Measurements from ENCODE around the gene HHATL.

The HHATL gene

DNA sequence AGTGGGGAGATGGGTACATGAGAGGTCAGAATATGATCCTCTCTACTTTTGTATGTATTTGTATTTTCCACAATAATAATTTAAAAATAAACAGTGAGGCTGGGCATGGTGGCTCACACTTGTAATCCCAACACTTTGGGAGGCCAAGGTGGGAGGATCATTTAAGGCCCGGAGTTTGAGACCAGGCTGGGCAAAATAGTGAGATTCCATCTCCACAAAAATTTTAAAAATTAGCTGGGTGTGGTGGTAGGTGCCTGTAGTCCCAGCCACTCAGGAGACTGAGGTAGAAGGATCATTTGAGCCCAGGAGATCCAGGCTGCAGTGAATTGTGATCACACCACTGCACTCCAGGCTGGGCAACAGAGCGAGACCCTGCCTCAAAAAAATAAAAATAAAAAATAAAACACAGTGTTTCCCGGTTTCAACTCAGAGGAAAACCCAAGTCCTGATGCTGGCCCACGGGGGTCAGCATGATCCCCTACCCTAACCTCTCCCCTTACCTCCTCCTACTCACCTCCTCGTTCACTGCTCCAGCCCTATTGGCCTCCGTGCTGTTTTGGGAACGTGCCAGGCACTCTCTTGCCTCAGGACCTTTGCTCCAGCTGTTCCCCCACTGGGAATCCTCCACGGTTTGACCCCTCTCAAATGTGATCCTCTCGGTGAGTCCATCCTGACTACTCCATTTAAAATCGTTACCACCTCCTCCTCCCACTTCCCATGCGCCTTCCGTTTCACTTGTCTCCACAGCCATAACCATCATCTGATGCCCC lies 20.1 kb downstream of the HHATL start:
- DNase-seq = no peak

DNA sequence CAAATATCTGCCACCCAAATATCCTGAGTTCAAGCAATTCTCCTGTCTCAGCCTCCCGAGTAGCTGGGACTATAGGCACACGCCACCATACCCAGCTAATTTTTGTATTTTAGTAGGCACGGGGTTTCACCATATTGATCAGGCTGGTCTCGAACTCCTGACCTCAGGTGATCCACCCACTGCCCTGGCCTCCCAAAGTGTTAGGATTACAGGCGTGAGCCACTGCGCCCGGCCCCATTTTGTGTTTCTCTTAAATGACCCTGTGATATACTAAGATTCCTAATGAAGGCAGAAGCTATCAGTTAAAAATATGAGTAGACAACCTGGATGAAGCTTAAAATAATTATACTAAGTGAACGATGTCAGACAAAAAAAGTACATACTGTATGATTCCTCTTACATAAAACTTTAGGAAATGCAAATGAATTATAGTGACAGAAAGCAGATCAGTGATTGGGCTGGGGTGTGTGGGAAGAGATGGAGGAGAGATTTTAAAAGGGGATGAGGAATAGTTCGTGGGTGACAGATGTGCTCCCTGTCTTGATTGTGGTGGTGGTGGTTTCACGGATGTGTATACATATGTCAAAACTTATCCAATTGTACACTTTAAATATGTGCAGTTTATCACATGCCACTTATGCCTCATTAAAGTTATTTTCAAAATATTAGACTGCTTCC lies 21.1 kb downstream of the HHATL start:
- DNase-seq = no peak

DNA sequence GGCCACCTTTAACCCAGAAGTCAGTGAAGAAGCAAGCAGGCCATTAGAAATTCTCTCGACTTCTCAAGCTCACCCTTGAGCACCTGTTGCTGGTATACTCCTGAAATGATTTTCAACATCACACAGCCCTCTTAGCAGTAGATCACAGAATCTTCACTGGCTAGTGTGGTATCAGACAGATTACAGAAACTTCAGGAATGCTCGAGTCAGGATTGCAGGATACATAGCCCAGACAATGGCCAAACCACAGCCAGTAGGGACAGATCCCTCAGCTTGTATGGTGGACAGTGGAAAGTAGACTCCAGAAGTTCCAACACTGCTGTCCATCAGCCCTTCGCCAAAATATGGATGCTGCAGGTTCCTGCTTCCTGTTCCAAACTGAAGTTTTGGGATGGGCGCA lies 21.8 kb downstream of the HHATL start:
- DNase-seq = no peak

DNA sequence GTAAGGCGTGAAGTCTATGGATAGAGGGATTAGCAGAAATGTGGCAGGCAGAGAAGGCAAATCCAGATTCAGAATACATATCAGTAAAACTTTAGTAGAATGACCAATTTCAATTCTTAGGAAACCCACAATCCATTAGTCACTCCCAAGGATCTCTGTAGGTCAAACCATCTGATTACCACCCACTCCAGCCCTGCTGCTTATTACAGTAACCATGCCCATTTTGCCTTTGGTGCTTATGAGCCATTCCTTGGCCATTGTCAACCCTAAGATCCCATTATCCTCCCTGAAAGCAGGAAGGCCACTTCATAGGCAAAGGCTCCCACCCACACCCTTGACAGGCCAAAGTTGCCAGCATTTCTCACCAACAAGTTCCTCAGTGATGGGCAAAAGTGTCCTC lies 22.3 kb downstream of the HHATL start:
- DNase-seq = no peak

DNA sequence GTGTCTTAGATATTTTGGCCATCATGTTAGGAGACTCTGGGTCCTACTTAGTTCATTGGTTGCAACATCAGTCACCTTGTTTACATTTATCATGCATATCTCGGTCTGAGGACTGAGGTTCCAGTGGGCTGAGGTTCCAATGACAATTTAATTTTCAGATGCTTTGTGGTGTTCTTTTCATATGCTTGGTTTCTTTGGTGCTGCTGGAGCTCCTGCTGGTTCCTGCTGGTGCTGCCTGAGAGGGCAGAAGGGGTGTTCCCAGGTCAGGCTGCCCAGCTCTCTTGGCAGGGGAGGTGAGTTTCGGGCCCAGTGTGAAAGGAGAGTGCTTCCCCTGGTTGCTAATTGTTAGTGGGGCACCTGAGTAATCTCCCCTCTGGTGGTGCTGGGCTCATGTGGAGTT lies 24.2 kb downstream of the HHATL start:
- DNase-seq = no peak

DNA sequence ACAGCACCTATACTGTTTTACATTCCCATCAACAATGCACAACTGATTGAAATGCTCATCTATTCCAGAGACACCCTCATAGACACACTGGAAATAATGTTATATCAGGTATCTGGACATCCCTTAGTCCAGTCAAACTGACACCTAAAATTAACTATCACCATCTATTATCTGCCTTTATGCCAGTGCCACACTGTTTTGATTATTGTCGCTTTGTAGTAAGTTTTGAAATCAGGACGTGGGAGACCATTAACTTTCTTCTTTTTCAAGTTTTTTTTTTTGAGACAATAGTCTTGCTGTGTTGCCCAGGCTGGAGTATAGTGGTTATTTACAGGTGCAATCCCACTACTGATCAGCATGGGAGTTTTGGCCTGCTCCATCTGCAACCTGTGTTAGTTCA lies 26.7 kb downstream of the HHATL start:
- DNase-seq = no peak

DNA sequence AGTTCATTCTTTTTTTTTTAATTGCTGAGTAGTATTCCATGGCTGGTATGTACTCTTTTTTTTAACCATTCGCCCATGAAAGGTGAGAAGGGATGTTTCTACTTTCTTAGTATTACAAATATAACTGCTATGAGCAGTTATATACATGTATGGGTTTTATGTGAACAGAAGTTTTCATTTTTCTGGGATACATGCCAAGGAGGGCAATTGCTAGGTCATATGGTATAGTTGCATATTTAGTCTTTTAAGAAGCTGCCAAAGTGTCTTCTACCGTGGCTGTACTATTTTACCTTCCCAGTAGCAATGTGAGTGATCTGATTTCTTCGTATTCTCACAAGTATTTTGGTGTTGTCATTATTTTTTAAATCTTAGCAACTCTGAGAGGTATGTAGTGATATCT lies 28.5 kb downstream of the HHATL start:
- peak; percentile 59 for DNase-seq

DNA sequence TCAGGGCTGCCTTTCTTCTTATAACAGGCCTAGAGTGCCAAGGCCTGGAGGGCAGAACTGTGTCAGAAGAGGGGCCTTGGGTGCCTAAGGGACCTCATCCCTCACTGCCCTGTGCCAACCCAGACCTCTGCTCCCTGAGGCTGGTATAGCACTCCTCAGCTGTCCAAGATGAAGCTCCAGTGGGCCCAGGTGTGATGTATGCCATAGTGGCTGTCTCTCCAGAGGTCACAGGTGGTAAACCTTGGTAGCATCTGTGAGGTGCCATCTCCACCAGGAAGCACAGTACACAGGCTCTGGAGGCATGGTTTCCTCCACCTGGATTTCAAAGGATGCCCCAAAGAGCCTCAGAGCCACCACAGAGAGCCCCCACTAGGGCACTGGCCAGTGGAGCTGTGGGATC lies 29.5 kb downstream of the HHATL start:
- DNase-seq = no peak

DNA sequence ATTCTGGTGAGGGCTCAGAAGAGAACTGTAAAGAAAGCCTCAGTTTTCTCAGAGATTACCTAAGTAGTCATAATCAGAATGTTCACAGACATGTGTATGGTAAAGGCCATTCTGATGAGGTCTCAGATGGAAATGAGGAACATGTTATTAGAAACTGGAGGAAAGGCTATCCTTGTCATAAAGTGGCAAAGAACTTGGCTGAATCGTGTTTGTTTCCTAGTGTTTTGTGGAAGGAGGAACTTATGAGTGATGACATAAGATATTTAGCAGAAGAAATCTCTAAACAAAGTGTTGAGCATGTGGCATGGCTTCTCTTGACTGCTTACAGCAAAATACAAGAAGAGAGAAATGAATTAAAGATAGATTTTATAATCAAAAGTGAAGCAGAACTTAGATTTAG lies 30.1 kb downstream of the HHATL start:
- DNase-seq = no peak

DNA sequence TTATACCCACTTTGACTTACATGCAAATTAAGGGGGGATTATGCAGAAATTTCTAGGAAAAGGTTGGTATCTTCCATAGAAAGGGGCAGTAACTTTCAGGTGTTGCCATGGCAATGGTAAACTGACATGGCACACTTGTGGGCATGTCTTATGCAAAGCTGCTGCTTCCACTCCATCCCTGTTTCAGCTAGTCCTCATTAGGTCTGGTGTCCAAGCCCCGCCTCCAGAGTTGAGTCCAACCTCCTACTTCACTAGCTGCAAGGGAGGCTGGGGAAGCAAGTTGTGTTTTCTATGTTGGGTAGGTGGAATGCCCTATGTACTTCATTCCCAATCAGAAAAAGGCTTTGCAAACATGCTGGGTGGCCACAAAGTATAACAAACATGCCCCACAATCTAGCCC lies 31.9 kb downstream of the HHATL start:
- DNase-seq = no peak

DNA sequence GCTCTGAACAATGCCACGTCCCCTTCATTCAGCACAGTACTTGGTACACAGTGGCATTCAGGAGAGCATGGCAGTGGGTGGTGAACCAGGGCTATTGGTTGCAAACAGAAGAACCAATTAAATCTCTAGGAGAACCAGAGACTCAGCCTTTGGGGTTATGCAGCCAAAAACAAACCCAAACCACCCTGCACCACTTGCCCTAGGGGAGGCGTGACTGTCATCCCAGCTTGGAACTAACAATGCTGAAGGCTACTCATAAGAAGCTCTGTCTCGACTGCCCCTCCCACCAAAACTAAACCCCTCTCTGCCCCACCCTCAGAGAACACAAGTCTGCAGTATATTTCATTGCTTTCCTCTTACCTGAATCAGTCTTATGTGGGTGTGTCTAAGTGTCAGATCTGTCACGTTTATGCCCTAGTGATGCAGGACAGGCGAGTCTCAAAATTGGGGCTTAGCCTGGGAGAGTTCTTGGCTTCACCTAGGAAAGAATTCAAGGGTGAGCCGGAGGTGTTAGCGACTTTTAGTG lies 32.5 kb downstream of the HHATL start:
- DNase-seq = no peak

DNA sequence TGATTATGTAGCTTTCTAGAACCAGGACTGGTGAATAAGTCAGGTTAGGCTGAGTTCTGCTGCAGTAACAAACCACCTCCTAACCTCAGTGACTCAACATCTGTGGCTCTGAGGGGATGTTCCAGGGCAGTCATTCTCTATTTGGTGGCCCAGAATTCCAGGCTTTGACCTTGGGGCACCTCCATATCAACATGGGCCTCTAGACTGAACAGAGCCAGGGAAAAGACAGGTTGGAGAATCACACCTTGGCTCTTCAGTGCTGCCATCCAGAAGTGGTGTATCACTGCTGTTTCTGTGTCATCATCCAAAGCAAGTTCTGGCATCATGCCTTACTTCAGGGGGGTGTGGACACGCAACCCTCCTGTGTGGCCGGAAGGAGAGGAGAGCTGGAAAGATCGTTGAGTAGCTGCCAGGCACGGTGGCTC lies 33.8 kb downstream of the HHATL start:
- DNase-seq = no peak

DNA sequence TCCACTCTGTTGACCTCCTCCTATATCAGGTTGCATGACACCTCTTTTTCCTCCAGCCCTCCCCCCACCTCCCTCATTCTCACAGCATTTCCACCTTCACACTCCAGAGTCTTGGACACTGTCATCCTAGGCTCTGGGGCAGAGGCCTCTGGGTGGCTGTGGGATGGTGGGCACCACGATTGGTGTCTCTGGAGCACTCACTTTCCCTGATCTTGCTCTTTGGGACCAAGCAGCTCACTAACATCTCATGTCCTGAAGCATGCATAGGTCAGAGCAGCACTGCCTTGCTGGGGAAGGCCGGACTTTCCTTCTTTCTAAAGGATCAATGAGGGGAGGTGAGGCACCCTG lies 34.2 kb downstream of the HHATL start:
- no peak for DNase-seq

DNA sequence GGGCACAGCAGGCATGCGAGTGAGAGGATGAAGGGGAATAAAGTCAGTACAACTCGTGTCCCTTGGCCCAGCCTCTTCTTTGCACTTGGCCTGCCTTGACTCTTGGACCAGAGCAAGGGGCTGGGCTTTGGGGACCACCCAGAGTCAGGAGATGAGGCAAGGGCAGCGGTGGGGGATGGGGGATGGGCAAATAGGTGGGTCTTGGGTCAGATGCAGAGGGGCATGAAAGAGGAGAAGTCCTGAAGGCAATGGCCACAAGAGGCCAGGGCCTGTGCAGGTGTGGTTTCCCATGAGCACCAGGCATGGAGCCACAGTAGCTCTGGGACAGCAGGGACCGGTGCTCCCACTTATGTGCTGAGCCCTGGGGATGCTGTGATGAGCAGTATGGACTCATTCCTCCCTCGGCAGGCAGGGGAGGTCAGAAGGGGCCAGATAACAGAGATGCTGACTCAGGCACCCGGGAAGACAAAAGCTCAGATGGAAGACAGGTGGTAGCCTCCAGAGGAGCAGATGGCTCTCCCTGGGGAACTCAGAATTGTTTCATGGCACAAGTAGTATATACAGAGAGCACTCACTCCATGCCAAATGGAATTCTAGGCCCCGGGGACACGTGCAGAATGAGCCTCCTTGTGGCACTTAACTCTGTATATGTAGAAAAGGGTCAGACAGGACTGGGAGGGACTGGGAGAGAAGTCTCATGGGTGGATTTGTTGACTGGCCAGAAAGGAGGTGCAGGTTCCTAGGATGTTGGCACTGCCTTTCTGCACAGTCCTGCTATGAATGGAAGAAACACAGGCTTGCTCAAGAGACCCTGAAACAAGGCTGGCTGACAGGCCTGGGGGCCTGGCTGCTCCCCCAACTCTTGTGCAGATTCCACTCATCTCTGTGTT lies 34.8 kb downstream of the HHATL start:
- DNase-seq = peak; percentile 45

DNA sequence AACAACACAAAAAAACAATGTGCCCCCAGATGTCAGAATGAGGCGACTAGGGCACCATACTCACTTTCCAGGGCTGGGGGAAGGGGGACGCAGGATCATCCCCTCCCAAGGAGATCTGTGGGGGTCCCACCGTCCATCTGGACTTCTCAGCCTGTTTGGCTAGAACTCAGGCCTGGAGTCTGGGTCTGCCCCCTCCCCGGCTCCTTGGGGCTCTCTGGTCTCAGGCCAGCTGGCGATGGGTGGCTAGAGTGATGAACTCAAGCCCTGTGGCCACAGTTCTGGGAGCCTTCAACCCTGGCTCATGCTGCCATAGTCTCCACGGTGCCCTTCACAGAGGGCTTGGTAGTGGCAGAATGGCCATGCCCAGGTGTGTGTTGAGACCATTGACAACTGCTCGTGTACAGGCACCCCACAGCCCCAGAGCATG lies 35.5 kb downstream of the HHATL start:
- no peak for DNase-seq

DNA sequence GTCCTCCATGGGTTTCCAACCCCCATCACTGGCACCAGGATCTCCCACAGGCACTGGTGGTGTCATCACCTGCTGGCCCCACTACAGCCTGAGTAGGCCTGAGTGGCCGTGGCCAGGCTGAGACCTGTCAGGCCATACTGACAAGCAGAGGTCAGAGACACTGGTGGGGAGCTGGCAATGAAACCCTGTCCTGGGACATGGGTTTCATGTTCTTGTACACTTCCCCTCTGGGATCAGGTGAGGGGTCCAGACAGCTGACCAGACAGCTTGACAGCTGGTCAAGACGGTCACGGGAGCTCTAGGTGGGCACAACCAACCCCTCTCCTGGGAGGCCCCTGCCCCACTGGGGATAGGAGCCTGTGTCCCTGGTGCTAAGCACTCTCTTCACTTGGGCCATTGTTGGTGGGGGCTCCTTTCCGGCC lies 36.0 kb downstream of the HHATL start:
- no peak for DNase-seq

DNA sequence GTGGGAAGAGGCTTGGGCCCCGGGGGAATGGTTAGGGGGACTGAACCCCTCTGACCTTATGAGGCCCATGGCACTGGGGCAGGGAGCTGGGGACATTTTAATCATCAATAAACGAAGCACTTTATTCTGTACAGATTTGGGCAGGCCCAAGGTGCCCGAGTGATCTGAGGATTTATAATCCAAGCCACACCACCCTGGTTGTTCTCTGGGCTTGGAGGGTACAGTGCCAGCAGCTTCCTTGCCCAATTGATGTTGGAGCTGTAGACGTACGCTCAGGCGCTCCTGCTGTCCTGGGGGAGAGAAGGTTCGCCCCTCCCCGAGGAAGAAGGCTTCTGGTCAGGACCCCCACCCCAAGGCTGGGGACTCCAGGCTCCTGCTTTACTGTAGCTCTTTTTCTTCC lies 36.6 kb downstream of the HHATL start:
- no peak for DNase-seq

DNA sequence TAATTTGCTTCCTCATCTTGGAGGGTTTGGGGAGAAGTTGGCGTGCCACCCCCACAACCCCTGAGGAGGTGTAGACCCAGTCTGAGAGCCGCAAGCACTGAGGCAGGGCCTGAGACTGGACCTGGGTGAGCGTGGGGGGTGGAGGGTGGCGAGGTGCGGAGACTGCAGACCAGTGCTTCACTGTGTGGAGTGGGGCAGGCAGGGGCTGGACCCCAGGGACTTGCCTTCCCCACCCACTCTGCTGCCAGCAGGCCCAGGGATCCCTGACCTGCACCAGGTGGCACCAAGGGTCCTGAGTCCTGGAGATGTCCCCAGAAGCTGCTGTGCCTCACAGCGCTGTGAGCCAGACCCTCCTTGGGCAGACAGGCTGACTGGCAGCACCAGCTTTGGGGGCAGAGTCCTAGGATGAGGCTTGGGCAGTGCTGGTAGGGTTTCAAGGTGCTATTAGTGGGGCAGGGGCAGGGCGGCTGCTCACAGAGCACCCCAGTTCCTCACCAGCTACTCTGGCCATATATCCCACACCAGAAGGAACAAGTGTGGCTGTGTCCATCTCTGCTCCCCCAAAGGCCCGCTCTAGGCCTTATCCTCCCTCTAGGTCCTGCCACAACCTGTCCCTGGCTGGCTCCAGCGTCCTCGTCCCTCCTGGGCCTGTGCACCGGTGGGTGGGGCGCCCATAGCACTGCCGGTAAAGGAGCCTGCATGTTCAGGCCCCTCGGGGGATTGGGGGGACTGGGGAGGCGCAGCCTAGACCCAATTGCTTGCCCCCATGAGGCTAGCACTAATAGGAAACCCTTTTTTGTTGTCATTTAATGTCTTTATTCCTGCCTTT lies 37.3 kb downstream of the HHATL start:
- no peak for DNase-seq

DNA sequence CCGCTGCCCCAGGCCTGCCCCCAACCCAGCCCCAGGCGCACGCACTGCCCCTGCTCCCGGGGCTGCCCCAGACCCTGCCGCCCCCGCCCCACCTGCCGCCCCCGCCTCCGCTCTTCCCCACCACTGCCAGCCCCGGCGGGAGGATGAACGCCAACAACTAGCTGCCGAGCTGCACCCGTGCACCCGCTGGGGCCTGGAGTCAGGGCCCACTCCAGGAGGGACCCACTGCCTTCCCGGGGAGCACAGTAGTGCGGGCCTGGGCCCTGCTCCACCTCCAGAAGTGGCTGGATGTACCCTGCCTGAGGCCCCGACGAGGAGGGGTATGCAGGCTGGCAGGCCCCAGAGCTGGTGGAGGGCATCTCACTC lies 38.2 kb downstream of the HHATL start:
- no peak for DNase-seq

DNA sequence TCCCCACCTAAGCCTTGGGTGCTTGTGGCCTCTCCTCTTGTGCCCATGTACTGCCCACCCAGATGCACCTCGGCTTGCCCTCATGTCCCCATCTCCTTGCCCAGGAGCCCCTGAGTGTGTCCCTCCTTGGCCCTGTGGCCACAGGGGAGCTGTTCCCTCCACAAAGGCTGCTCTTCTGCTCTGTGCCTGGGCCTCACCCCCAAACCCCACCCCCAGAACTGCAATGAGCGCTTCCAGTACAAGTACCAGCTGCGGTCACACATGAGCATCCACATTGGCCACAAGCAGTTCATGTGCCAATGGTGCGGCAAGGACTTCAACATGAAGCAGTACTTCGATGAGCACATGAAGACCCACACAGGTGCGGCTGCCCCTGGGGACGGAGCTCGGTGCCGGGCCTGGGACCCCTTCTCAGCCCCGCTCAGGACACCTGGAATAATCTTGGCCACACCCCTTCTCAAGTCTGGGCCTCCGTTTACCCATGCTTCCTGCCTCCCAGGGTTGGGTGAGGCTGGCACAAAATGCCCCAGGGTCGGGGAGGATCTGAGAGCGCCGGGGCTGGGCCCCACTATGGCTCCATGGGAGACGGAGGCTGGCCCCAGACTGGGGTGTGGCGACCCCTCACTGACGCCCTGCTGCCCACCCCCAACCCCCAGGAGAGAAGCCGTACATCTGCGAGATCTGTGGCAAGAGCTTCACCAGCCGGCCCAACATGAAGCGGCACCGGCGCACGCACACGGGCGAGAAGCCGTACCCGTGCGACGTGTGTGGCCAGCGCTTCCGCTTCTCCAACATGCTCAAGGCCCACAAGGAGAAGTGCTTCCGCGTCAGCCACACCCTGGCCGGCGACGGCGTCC lies 38.8 kb downstream of the HHATL start:
- DNase-seq = no peak

DNA sequence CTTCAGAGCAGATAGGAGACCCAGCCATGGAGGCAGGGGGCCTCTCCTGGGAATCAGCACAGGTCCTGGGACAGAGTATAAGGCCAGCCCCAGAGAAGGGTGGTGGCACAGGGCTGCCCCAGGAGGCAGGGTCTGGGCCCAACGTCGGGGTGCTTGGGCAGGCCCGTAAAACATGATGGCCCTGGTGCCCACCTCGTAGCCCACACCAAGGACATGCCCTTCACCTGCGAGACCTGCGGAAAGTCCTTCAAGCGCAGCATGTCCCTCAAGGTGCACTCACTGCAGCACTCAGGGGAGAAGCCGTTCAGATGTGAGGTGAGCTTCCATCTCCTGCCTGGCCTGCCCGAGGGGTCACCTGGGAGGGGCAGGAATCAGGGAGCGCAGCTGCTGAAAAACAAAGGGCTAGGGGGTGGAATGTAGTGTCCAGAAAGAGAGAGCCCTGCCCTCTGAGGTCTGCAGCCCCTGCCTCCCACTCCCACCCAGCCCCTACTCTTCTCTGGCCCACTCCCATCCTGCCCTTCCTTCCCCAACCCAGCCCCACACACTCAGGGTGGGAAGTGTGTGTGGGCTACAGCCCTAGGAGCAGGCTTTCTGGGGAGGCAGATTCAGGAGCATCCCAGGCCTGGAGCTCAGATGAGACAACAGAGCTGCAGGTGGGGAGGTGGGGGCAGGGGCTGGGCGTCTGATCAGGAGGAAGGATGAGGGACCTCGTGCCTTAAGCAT lies 39.6 kb downstream of the HHATL start:
- DNase-seq = no peak
